B cell (primary cell): Measurements from ENCODE around the gene TMEM53.
A peak's percentile ranks its signal among the peaks of the same experiment; 100 is the strongest.

Source experiments
- CTCF ChIP-seq: fragments of 200-600 bp; IDR thresholded peaks from one replicate; pipeline ENCODE4 v1.8.0; 2022; ENCODE audit warnings: antibody characterized with exemption, mild to moderate bottlenecking
- EZH2 ChIP-seq: IDR thresholded peaks from 2 replicates; pipeline ENCODE4 v1.6.1; 2012; ENCODE audit warnings: borderline replicate concordance, low read depth, mild to moderate bottlenecking, moderate library complexity, low read length; ENCODE audit not compliant: insufficient read depth, poor library complexity, severe bottlenecking

GRCh38 chr1:44714944-44715571 is 40.8 kb upstream of the TMEM53 start:
- TF ChIP-seq EZH2 (no peak), CTCF (peak; percentile 92)
